Measurements from ENCODE around the gene PHF19.

PHF19 gene

DNA sequence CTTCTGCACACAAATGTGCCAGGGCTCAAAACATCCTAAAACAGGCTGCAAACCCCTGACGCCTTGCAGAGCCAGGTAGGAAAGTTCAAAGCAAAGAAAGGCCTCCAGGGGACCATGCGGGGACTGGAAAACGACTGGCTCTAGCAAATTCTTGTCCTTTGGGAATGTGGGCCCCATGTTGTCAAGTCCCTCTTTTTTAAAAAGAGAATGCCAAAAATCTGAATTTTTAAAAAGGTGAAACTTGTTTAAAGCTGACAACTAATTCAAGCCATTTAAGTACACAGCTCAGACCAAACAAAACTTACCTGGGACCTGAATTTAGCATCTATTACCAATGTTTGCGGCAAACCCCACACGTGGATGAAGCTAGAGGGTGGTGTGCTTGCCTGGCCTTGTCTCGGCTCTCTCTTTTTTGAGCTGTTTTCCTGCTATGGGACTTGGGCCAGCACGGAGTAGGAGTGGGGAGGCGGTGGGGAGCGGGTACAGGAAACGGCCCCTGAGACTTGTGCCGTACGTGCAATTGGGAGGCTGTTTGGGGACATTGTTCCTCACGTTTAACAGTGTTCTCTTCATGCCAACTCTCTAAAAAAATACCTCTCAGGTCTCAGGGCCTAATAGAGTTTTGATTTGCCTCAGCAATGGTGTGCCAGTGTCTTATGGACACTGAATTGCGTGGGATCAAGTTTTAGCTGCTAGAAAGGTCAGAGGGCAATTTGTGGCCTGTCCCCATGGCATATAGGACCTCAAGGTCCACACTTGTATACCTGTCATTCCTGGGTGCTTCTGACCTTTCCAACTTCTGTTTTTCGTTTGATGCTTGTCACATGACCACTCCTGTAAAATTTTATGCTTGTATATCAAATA is 15.1 kb upstream of the PHF19 start:
- DNase-seq: no peak

GRCh38 chr9:120891245-120891883 is 14.4 kb upstream of the PHF19 start:
- DNase-seq: no peak

DNA sequence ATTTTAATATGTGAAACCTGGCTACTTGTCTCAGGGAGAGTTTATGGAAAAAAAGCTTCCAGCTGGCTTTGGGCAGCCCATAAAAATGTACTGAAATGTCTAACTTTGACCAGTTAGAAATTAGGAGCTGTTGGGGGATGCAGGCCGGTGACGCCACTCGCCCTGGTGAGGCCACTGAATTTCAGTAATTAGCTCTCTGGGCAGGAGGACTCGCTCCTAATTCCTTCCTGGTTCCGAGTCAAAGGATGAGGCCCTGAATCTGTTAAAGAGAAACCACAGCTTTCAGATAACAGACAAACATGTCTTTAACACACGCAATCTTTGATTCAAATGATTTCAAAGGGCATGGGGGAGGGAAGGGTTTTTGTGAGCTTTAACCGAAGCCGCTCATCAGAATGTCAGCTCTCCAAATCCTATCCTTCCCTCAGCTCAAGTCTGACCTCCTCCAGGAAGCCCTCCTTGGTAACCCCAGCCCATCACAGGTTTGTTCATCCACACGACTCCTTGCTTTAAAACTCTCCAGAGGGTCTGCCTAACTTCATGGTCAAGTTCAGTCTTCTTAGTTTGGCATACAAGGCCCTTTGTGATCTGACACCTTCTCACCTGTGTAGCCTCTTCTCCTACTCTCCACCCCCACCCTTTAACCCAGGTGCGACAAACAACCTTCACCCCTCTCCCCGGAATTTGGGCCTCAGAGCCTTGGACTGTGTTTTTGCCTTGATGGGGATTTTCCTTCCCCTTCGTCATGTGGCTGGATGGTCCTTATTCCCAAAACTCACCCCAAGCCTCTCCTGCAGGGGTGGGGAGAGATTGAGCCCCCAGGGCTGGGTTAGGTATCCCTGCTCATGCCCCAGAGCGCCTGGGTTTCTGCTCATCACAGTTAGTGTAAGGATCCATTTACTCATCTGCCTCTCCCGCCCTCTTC is 13.6 kb upstream of the PHF19 start:
- DNase-seq: no peak

DNA sequence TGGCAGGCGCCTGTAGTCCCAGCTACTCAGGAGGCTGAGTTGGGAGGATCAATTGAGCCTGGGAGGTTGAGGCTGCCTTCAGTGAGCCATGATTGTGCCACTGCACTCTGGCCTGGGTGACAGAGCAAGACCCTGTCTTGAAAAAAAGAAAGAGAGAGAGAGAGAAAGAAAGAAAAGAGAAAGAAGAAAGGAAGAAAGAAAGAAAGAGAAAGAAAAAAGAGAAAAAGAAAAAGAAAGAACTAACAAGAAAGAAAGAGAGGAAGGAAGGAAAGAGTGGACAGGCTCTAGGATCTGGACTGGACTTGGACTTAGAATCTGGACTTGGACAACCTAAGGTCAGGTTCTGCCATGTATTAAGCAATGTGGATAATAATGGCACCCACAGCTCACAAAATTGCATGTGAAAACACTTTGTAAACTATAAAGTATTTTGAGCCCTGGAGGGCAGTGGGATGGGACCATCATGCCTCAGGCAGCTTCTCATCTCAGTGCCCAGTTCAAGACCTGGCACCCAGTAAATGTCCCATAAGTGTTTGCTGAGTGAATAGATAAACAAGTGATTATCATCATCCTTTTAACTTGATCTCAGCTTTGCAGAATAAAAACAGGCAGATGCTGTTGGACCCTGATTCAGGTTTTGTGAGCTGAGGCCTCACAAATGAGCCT is 12.8 kb upstream of the PHF19 start:
- no peak for DNase-seq

DNA sequence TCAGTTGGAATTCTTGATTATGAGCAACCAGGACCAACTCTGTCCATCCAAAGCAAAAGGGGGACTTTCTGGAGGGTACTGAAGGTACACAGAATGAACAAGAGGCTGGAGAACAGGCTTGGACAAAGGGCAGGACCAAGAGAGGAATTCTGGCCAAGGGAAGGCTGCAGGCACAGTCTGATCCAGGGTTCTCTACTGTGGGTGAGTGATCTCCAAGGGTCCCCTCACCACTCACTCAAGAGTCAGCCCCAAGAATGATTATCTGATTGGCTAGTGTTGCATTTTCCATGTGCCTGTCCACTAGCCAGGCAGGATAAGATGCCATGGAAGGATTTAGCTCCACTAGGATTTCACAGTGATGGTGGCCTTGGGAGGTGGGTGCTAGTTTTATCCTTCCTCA is 11.6 kb upstream of the PHF19 start:
- DNase-seq: no peak

- peak; percentile 41 for DNase-seq
These were observed 9.5 kb upstream of the PHF19 start for GRCh38 chr9:120886490-120886967.

- no peak for DNase-seq
These were observed 9.0 kb upstream of the PHF19 start for GRCh38 chr9:120885958-120886357.

- DNase-seq: no peak
These were observed 8.5 kb upstream of the PHF19 start for GRCh38 chr9:120885457-120885856.

DNA sequence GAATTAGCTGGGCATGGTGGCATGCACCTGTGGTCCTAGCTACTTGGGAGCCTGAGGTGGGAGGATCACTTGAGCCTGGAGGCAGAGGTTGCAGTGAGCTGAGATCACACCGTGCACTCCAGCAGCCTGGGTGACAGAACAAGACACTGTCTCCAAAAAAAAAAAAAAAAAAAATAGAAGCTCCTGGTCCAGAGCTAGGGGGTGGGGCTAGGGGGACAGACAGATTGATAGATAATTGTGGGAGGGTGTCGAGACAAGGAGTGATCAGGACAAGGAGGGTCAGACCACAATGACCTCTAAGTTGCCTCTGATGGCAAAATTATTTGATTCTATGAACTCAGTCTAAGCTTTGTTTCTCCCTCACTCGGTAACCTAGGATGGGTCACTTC is 6.6 kb upstream of the PHF19 start:
- no peak for DNase-seq

GRCh38 chr9:120882935-120883607 is 6.1 kb upstream of the PHF19 start:
- no peak for DNase-seq

DNA sequence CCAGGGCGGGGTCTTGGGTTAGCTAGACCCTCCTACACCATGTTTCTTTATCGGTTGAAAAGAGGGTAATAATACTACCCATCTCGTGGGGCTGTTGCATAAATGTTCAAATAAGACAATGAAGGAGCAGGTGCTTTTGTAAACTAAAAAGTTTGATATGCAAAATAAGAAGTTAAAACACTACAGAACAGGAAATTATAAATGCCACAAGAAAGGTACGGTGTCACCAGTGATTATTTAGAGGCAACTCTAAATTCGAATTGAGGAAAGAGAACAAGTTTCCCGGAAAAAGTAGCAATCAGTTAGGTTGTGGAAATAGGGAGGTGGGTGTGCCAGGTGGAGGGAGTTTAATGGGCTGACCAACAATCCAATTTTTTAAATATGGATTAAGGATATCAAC is 2.5 kb upstream of the PHF19 start:
- DNase-seq: no peak

DNA sequence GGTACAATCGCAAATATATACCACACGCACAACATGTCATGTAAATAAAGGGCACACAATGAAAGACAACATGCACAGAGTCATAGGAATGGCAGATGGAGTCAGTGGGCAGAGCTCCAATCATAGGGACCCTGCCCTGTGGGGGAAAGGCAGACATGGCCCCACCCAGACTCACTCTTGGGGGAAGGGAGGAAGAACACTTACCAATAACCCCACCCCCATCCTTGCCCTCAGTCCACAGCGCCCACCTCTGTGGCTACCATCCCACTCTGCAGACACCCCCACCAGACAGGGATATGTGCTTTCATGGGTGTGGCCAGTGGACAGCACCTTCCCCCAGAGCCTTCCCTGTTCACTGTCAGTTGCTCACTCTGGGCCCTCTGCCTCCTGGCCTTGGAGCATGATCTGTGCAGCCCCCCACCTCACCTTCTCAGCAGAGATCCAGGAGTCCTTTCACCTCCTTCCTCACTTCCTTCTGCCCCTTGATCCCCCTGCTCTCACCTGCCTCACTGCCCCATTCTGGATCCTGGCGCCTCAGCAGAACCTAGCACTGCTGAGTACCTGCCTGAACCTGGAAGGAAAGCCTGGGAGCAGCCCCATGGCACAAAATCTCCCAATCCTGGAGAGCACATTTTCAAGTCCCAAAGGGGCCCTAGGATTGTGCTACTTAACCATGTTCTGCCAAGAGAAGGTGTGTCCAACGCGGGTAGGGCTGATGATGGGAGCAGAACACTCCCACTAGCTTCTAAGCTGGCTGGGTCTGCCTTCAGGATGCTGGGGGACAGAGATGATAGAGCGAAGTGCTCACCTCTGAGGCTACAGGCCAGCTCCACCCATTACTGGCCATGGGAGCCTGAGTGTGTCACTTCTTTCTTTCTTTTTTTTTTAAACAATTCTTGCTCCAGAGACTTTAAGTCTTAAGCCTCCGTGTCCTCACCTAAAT is 1.5 kb upstream of the PHF19 start:
- DNase-seq: no peak

- DNase-seq: peak; percentile 73
These were observed 467 bp upstream of the PHF19 start for GRCh38 chr9:120877276-120878034.

- DNase-seq: peak; percentile 95
These were observed 790 bp downstream of the PHF19 start for GRCh38 chr9:120875954-120876841.

- no peak for DNase-seq
These were observed 1.4 kb downstream of the PHF19 start for GRCh38 chr9:120875643-120875953.

DNA sequence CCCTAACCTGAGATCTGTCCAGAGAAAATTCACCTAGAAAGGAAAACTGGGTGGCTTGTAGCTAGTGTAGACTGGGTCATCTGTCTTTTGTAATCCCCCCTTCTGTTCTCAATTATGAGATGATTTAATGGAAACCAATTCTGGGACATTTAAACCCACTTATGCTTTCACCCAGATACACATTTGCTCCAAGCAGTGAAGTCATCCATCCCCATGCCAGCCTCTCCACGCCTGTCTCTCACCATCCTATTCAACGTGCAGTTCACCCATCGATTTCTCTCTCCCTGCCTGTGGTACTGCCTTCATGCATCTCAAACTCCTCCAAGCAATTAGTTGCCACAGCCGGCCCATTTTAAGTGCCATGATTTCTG is 1.8 kb downstream of the PHF19 start:
- DNase-seq: no peak

- DNase-seq: no peak
These were observed 2.5 kb downstream of the PHF19 start for GRCh38 chr9:120874226-120875194.

GRCh38 chr9:120873512-120873911 is 3.5 kb downstream of the PHF19 start:
- no peak for DNase-seq

All from fibroblast of skin of back (primary cell).